GM12878 (cell line): Measurements from ENCODE around the gene SLCO3A1. TPM values are rescaled to one million over a fixed set of nuclear protein-coding genes. Genes with fewer than 3 reads are reported as not detected.

Experiments used
- ATAC-seq: fragments of 200-7000 bp; cut with Tn5 transposase; 3 replicates; pipeline ENCODE4 v1.9.1; 2020; ENCODE audit warnings: mild to moderate bottlenecking, moderate library complexity
- BruUV-seq: library from RNA; stranded (reverse); fragments of 400-500 nt; replicated peaks from 2 replicates; lab custom pipeline; 2021; lab: Mats Ljungman, UMichigan
- CTCF ChIA-PET: fragments of 300-600 bp; sonication (Branson Sonifier 250); formaldehyde crosslinking; extraction: SDS; loops from one replicate; lab custom pipeline; 2021; ENCODE audit warnings: inconsistent platforms; lab: Yijun Ruan, JAX
- POLR2A ChIA-PET: fragments of 350-600 bp; formaldehyde crosslinking; extraction: SDS; loops from one replicate; lab custom pipeline; 2021; ENCODE audit warnings: inconsistent platforms; lab: Charles Lee
- RAD21 ChIA-PET: fragments of 300-600 bp; sonication (Branson Sonifier 250); formaldehyde crosslinking; loops from one replicate; lab custom pipeline; 2023; ENCODE audit warnings: antibody characterized with exemption; ENCODE audit not compliant: unreplicated experiment; lab: Charles Lee
- SMC1A ChIA-PET: fragments of 300-600 bp; sonication (Branson Sonifier 250); formaldehyde crosslinking; loops from one replicate; lab custom pipeline; 2023; ENCODE audit not compliant: unreplicated experiment, uncharacterized antibody; lab: Charles Lee
- DNase-seq: peaks from one replicate; pipeline ENCODE4 v3.0.0-alpha.2; 2011; ENCODE audit warnings: low read depth, low spot score
- FAIRE-seq: peaks from 3 replicates; lab custom pipeline; 2011; peaks lifted over from hg19 to GRCh38; lab: Jason Lieb, UNC
- H2AFZ ChIP-seq: 2 replicates; pipeline ENCODE4 v1.6.0; 2011; ENCODE audit warnings: low read depth, low read length, control low read depth; ENCODE audit not compliant: control insufficient read depth
- H3K27ac ChIP-seq: 2 replicates; pipeline ENCODE4 v1.5.1; 2011; ENCODE audit warnings: control low read depth; ENCODE audit not compliant: control insufficient read depth, insufficient read depth
- H3K27me3 ChIP-seq, 2 experiments: replicated peaks in 1 of 2; 2 replicates each; pipeline versions ENCODE4 v1.6.0 to v1.6.1; 2011; ENCODE audit warnings: low read length in 1 of 2; ENCODE audit not compliant: control insufficient read depth in 2 of 2, insufficient read depth in 2 of 2
- H3K36me3 ChIP-seq, 2 experiments: 2 replicates each; pipeline ENCODE4 v1.5.1; 2011; ENCODE audit warnings: low read length in 1 of 2; ENCODE audit not compliant: control insufficient read depth in 2 of 2, insufficient read depth in 2 of 2
- H3K4me1 ChIP-seq: 2 replicates; pipeline ENCODE4 v1.6.1; 2011; ENCODE audit warnings: mild to moderate bottlenecking, low read length, moderate library complexity, mixed read lengths; ENCODE audit not compliant: control insufficient read depth, insufficient read depth
- H3K4me2 ChIP-seq: 2 replicates; pipeline ENCODE4 v1.6.0; 2011; ENCODE audit warnings: control low read depth; ENCODE audit not compliant: control insufficient read depth, insufficient read depth
- H3K4me3 ChIP-seq: fragments of 200-600 bp; sonication (generic); 2 replicates; pipeline ENCODE4 v1.5.1; 2016
- H3K79me2 ChIP-seq: 2 replicates; pipeline ENCODE4 v1.6.0; 2011; ENCODE audit warnings: low read length; ENCODE audit not compliant: control insufficient read depth, insufficient read depth
- H3K9ac ChIP-seq: 2 replicates; pipeline ENCODE4 v1.8.0; 2011; ENCODE audit warnings: low read length, control low read depth, mixed read lengths; ENCODE audit not compliant: control insufficient read depth, insufficient read depth
- H3K9me3 ChIP-seq: replicated peaks from 3 replicates; pipeline ENCODE4 v1.5.1; 2011; ENCODE audit warnings: mild to moderate bottlenecking, low read length; ENCODE audit not compliant: control insufficient read depth, insufficient read depth
- H4K20me1 ChIP-seq: 2 replicates; pipeline ENCODE4 v1.6.0; 2011; ENCODE audit not compliant: control insufficient read depth, insufficient read depth
- IKZF2 ChIP-seq, 2 experiments: fragments of 450-650 bp; IDR thresholded peaks; 2 replicates each; pipeline ENCODE4 v1.6.1; 2017; ENCODE audit warnings: mild to moderate bottlenecking in 2 of 2, moderate library complexity in 2 of 2
- MEF2B ChIP-seq: fragments of 450-650 bp; IDR thresholded peaks from 2 replicates; pipeline ENCODE4 v1.6.1; 2018; ENCODE audit warnings: mild to moderate bottlenecking, moderate library complexity; ENCODE audit not compliant: partially characterized antibody, poor library complexity, severe bottlenecking
- NFYB ChIP-seq: IDR thresholded peaks from 2 replicates; pipeline ENCODE4 v1.6.1; 2011; ENCODE audit warnings: low read depth, mild to moderate bottlenecking, low read length, improper control_type of control experiment, moderate library complexity; ENCODE audit not compliant: insufficient read depth
- NR2C1 ChIP-seq: fragments of 450-650 bp; IDR thresholded peaks from 2 replicates; pipeline ENCODE4 v1.6.1; 2017; ENCODE audit warnings: antibody characterized with exemption, mild to moderate bottlenecking, moderate library complexity
- RCOR1 ChIP-seq: conservative IDR thresholded peaks from 2 replicates; pipeline ENCODE4 v1.6.1; 2012; ENCODE audit warnings: low read depth, low read length, improper control_type of control experiment
- RUNX3 ChIP-seq: IDR thresholded peaks from 2 replicates; pipeline ENCODE4 v1.6.1; 2012; ENCODE audit warnings: low read length, inconsistent platforms
- SIX5 ChIP-seq: IDR thresholded peaks from 2 replicates; pipeline ENCODE4 v1.6.1; 2011; ENCODE audit warnings: mild to moderate bottlenecking, low read depth, low read length, moderate library complexity; ENCODE audit not compliant: severe bottlenecking
- TAF1 ChIP-seq: IDR thresholded peaks from 2 replicates; pipeline ENCODE4 v1.6.1; 2011; ENCODE audit warnings: mild to moderate bottlenecking, low read depth, low read length, borderline replicate concordance
- WGBS: methylation state at CpG from one replicate; pipeline ENCODE4 v1.1.6; 2016; ENCODE audit warnings: low lambda C conversion rate; ENCODE audit not compliant: insufficient replicate concordance, insufficient coverage; ENCODE audit errors: missing lambda C conversion rate; 5-methylcytosine and 5-hydroxymethylcytosine counted together
- in situ Hi-C: fragments of 300-500 bp; cut with MboI; formaldehyde crosslinking; loops from 9 replicates; pipeline ENCODE4 v1.14.3; 2018; ENCODE audit warnings: mixed read lengths
- intact Hi-C: fragments of 100-400 bp; cut with micrococcal nuclease; formaldehyde crosslinking; loops from one replicate; pipeline ENCODE4 v1.14.2; 2022; ENCODE audit not compliant: unreplicated experiment
- polyA plus RNA-seq, 11 experiments: library from polyadenylated mRNA; depleted of rRNA in 4 of 11; unstranded in 6 of 11; stranded (reverse) in 5 of 11; fragments of >200 nt; fragmentation: Nextera tagmentation in 4 of 11; fragmentation: Illumina TruSeq in 1 of 11; extraction: Ambion mirVana in 4 of 11; extraction: Trizol in 1 of 11; gene quantifications; 1 replicate in 1 of 11; 2 replicates in 10 of 11; pipeline versions ENCODE4 v1.2.1 to v1.2.3, GENCODE V29; 2011 to 2016; ENCODE audit warnings: inconsistent platforms in 2 of 11, missing spikeins in 2 of 11, low read depth in 1 of 11
- total RNA-seq, 4 experiments: library from RNA; depleted of rRNA in 3 of 4; stranded (reverse); fragments of >200 nt in 3 of 4; fragmentation: Illumina TruSeq in 1 of 4; extraction: Trizol in 1 of 4; gene quantifications; 2 replicates each; pipeline versions ENCODE4 v1.2.1 to v1.2.3, GENCODE V29; 2013 to 2021
- TF ChIP-seq, protein P1 (sequence below): fragments of 450-650 bp; IDR thresholded peaks from 2 replicates; pipeline ENCODE4 v1.6.1; 2017; ENCODE audit warnings: low read depth, mild to moderate bottlenecking, moderate library complexity
- TF ChIP-seq, protein P2 (sequence below): IDR thresholded peaks from 2 replicates; pipeline ENCODE4 v1.6.1; 2012; ENCODE audit warnings: improper control_type of control experiment, low read depth, low read length; ENCODE audit not compliant: insufficient replicate concordance

The SLCO3A1 gene
- total and polyA plus RNA-seq, 10 of the 15 experiments (the other 5 are each of a cell fraction or from before 2014, with no cell fraction given) = 0.05 to 5.9 (median 0.31) TPM

DNA sequence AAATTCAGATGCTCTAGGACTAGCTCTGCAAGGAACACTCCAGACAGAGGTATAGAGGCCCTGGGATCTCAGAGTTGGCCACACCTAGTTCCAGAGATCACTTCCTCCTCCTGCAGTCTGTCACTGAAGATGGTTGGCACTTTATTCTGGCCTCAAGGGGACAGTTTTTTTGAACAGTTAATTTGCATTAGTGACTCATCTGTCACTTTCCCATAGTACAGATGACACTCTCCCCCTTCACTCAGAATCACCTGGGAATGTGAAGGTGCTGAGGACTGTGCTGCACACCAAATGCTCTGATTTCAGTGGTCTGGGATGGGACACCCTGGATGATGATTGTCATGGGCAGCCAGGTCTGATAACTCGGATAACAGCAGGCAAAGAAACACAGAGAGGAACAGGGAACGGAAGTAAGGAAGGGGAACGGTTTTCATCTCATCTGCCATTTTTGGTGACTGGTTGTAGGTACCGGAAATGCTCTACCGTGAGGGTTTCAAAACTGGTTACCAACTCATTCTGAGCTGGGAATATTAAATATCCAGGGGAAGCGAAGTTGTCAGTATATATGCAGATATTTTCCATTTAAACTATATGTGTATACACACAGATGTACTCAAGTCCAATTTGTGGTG, 307.6 kb downstream of the SLCO3A1 start (continued):
- TF ChIP-seq, protein P1, sequence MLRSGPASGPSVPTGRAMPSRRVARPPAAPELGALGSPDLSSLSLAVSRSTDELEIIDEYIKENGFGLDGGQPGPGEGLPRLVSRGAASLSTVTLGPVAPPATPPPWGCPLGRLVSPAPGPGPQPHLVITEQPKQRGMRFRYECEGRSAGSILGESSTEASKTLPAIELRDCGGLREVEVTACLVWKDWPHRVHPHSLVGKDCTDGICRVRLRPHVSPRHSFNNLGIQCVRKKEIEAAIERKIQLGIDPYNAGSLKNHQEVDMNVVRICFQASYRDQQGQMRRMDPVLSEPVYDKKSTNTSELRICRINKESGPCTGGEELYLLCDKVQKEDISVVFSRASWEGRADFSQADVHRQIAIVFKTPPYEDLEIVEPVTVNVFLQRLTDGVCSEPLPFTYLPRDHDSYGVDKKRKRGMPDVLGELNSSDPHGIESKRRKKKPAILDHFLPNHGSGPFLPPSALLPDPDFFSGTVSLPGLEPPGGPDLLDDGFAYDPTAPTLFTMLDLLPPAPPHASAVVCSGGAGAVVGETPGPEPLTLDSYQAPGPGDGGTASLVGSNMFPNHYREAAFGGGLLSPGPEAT = peak; percentile 55
- TF ChIP-seq NFYB = no peak

DNA sequence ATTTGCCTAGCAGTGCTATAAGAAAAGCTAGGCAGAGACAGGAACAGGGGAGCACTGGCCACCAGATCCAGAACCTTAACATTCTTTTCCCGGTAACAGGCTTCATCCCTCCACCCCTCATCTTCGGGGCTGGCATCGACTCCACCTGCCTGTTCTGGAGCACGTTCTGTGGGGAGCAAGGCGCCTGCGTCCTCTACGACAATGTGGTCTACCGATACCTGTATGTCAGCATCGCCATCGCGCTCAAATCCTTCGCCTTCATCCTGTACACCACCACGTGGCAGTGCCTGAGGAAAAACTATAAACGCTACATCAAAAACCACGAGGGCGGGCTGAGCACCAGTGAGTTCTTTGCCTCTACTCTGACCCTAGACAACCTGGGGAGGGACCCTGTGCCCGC, 309.1 kb downstream of the SLCO3A1 start:
- Histone ChIP-seq H3K9ac (no peak overlapping the region), H3K27ac (no peak overlapping the region), H3K9me3 (no peaks in the 10 kb centered on the region), H3K27me3 (no peaks in the 10 kb centered on the region), H4K20me1 (no peaks in the 10 kb centered on the region), H3K4me1 (peaks cover 19% of the 10 kb centered on the region), H3K4me2 (no peak overlapping the region), H3K36me3 (no peaks in the 10 kb centered on the region), H2AFZ (no peak overlapping the region), H3K4me3 (no peak overlapping the region), H3K79me2 (no peaks in the 10 kb centered on the region)
- ChIA-PET SMC1A (no interaction called here), POLR2A (no interaction called here), RAD21 (no interaction called here), CTCF (no interaction called here)
- intact Hi-C loops (no loop called here), in situ Hi-C loops (no loop called here)
- no peak for DNase-seq
- BruUV-seq = no TSS peak
- no peak for FAIRE-seq
- 89% methylated on average over 17 of the region's 17 CpGs for WGBS
- ATAC-seq = no peak
- TF ChIP-seq, protein P2, sequence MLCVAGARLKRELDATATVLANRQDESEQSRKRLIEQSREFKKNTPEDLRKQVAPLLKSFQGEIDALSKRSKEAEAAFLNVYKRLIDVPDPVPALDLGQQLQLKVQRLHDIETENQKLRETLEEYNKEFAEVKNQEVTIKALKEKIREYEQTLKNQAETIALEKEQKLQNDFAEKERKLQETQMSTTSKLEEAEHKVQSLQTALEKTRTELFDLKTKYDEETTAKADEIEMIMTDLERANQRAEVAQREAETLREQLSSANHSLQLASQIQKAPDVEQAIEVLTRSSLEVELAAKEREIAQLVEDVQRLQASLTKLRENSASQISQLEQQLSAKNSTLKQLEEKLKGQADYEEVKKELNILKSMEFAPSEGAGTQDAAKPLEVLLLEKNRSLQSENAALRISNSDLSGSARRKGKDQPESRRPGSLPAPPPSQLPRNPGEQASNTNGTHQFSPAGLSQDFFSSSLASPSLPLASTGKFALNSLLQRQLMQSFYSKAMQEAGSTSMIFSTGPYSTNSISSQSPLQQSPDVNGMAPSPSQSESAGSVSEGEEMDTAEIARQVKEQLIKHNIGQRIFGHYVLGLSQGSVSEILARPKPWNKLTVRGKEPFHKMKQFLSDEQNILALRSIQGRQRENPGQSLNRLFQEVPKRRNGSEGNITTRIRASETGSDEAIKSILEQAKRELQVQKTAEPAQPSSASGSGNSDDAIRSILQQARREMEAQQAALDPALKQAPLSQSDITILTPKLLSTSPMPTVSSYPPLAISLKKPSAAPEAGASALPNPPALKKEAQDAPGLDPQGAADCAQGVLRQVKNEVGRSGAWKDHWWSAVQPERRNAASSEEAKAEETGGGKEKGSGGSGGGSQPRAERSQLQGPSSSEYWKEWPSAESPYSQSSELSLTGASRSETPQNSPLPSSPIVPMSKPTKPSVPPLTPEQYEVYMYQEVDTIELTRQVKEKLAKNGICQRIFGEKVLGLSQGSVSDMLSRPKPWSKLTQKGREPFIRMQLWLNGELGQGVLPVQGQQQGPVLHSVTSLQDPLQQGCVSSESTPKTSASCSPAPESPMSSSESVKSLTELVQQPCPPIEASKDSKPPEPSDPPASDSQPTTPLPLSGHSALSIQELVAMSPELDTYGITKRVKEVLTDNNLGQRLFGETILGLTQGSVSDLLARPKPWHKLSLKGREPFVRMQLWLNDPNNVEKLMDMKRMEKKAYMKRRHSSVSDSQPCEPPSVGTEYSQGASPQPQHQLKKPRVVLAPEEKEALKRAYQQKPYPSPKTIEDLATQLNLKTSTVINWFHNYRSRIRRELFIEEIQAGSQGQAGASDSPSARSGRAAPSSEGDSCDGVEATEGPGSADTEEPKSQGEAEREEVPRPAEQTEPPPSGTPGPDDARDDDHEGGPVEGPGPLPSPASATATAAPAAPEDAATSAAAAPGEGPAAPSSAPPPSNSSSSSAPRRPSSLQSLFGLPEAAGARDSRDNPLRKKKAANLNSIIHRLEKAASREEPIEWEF = no peak
- no peak for TF ChIP-seq RUNX3
- no peak for TF ChIP-seq NR2C1
- TF ChIP-seq MEF2B = no peak
- TF ChIP-seq SIX5 = no peak
- TF ChIP-seq IKZF2 (IDR thresholded peaks at IDR 0.05) = no peak
- no peak for TF ChIP-seq RCOR1
- no peak for TF ChIP-seq TAF1
